Kidney epithelial cell (primary cell): ENCODE measurements around the gene OGFOD2. TPM values are rescaled to one million over a fixed set of nuclear protein-coding genes. Genes with fewer than 3 reads are reported as not detected.

Experiments used
- DNase-seq: peaks from one replicate; pipeline ENCODE4 v3.0.0-alpha.2; 2010; ENCODE audit warnings: low read depth
- H3K27me3 ChIP-seq: 2 replicates; pipeline ENCODE4 v1.6.0; 2011; ENCODE audit warnings: low read length; ENCODE audit not compliant: control insufficient read depth, insufficient read depth
- H3K36me3 ChIP-seq: 2 replicates; pipeline ENCODE4 v1.5.1; 2011; ENCODE audit warnings: low read length; ENCODE audit not compliant: control insufficient read depth, insufficient read depth
- H3K4me3 ChIP-seq: 2 replicates; pipeline ENCODE4 v1.5.1; 2011; ENCODE audit warnings: low read depth, mild to moderate bottlenecking, control low read depth, low read length
- total RNA-seq: library from RNA; depleted of rRNA; stranded (reverse); fragments of >200 nt; gene quantifications from 2 replicates; pipeline ENCODE4 v1.2.3, GENCODE V29; 2015
- TF ChIP-seq, protein P1 (sequence below): IDR thresholded peaks from 2 replicates; pipeline ENCODE4 v1.5.1; 2011; ENCODE audit warnings: mild to moderate bottlenecking, moderate library complexity, low read length, control low read depth, inconsistent platforms; ENCODE audit not compliant: insufficient read depth, poor library complexity, severe bottlenecking

OGFOD2 gene
- total RNA-seq, 1 donor from 2014 or later, result 13.0 TPM

GRCh38 chr12:122948605-122949004, 26.4 kb upstream of the OGFOD2 start:
- Histone ChIP-seq H3K4me3 (no peak overlapping the region), H3K36me3 (no peaks in the 10 kb centered on the region), H3K27me3 (no peaks in the 10 kb centered on the region)
- TF ChIP-seq, protein P1, sequence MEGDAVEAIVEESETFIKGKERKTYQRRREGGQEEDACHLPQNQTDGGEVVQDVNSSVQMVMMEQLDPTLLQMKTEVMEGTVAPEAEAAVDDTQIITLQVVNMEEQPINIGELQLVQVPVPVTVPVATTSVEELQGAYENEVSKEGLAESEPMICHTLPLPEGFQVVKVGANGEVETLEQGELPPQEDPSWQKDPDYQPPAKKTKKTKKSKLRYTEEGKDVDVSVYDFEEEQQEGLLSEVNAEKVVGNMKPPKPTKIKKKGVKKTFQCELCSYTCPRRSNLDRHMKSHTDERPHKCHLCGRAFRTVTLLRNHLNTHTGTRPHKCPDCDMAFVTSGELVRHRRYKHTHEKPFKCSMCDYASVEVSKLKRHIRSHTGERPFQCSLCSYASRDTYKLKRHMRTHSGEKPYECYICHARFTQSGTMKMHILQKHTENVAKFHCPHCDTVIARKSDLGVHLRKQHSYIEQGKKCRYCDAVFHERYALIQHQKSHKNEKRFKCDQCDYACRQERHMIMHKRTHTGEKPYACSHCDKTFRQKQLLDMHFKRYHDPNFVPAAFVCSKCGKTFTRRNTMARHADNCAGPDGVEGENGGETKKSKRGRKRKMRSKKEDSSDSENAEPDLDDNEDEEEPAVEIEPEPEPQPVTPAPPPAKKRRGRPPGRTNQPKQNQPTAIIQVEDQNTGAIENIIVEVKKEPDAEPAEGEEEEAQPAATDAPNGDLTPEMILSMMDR, result no peak
- DNase-seq, result no peak

GRCh38 chr12:122949405-122949804, 25.6 kb upstream of the OGFOD2 start:
- no peaks in the 10 kb centered on the region for H3K27me3 ChIP-seq
- TF ChIP-seq, protein P1, result no peak
- H3K36me3 ChIP-seq, result no peaks in the 10 kb centered on the region
- H3K4me3 ChIP-seq, result no peak overlapping the region
- DNase-seq, result no peak

DNA sequence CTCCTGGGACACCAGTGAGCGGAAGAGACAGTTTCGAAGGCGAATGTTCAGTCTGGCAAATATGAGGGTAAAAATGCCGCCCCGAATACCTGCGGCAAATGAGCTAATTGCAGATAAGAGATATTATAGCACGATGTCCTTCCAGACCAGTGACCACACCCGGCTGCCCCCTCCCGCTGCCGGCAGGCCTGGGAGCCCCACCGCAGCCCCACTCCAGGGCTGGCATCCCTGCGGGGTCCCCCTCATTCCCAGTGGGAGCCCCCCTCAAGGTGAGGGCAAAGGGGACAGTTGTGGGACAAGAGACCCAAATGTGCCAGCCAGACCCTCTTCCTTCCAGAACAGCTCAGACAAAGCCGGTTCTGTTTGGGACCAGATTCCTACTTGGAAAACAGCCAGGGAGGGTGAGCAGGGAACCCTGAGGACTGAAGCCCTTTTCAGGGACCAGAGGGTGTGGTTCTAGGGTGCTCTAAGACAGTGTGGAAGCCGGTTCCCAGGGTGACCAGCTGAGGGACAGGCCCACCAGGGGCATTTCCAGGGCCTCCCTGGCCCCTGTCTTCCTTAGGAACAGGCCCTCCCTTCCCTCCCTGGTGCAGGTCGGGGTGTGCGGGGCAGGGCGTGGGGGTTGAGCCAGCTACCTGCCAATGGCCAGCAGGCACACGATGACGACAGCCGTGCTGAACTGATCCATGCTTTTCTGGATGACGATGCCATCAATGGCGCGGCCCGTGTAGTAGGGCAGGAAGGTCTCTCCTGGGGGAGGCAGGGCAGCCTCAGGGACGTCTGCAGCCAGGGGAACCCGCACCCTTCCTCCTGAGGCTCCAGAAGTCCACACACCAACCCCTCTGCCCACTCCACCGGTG, 25.0 kb upstream of the OGFOD2 start:
- TF ChIP-seq, protein P1, result no peak
- DNase-seq, result no peak
- no peak overlapping the region for H3K4me3 ChIP-seq
- no peaks in the 10 kb centered on the region for H3K27me3 ChIP-seq
- H3K36me3 ChIP-seq, result no peaks in the 10 kb centered on the region

GRCh38 chr12:122951406-122951805, 23.6 kb upstream of the OGFOD2 start:
- TF ChIP-seq, protein P1, result no peak
- DNase-seq, result peak; percentile 45
- H3K4me3 ChIP-seq, result no peak overlapping the region
- no peaks in the 10 kb centered on the region for H3K27me3 ChIP-seq
- H3K36me3 ChIP-seq, result no peaks in the 10 kb centered on the region

- Histone ChIP-seq H3K4me3 (no peak overlapping the region), H3K36me3 (no peaks in the 10 kb centered on the region), H3K27me3 (no peaks in the 10 kb centered on the region)
- TF ChIP-seq, protein P1, result peak; percentile 91
- DNase-seq, result no peak
Observed at GRCh38 chr12:122951979-122952892, 22.8 kb upstream of the OGFOD2 start.
